Stimulated activated memory B cell treated with anti-CD40 and anti-IgM and Interleukin-4, amounts not matched to agents 10 μg/mL and 1 μg/mL and 100 μg/mL, for 72 hours (primary cell): ENCODE results near the gene ODC1.
"Not testable (repeated sequence)": the region's sequence is repeated elsewhere in the genome, so short reads cannot be mapped to it uniquely, and the experiment has no call there.

ENCODE experiments used
- ATAC-seq: fragments of 150-1000 bp; cut with Tn5 transposase; 2 replicates; pipeline ENCODE4 v1.10.0; 2021
- H3K27ac Mint-ChIP-seq: one replicate; pipeline ENCODE4 v1.8.0; 2022; ENCODE audit warnings: mild to moderate bottlenecking, mixed read lengths
- H3K27me3 Mint-ChIP-seq: one replicate; pipeline ENCODE4 v1.8.0; 2022; ENCODE audit warnings: mixed read lengths
- H3K36me3 Mint-ChIP-seq: one replicate; pipeline ENCODE4 v1.8.0; 2022; ENCODE audit warnings: mixed read lengths
- H3K4me1 Mint-ChIP-seq: one replicate; pipeline ENCODE4 v1.8.0; 2022; ENCODE audit warnings: mixed read lengths
- H3K4me3 Mint-ChIP-seq: one replicate; pipeline ENCODE4 v1.8.0; 2022; ENCODE audit warnings: mild to moderate bottlenecking, moderate library complexity, mixed read lengths
- H3K9me3 Mint-ChIP-seq: one replicate; pipeline ENCODE4 v1.8.0; 2022; ENCODE audit warnings: mixed read lengths

ODC1 gene

DNA sequence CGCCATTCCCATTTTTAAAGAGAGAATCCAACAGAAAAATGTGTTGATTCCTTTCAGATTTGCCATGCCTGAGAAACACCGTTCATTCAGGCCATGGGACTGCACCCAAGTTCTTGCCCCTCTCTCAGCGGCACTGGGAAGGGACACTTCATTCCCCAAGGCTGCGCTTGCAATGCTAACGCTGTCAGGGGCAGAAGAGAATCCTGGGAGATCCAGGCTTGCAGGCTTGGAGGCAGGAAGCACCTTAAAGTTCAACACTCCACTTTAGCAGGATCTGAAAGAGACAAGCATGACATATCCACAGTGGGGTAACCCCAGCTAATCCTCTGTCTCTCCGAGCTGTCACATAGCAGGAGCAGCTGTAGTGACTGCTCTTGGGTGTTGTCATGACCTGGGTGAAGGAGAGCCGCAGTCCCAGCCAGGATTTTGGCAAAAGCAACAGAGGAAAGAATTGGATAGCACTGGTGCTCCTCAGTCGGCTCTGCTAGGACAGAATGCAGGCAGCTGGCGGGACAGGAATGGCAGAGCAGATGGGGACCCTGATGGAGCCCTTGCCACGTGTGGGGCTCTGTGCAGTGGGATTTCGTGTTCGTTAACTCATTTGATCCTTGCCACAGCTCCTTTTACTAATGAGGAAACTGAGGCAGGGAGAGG, 22.0 kb upstream of the ODC1 start:
- ATAC-seq, result no peak
- no peaks in the 10 kb centered on the region for H3K9me3 Mint-ChIP-seq

GRCh38 chr2:10469301-10469700, 21.2 kb upstream of the ODC1 start:
- H3K36me3 Mint-ChIP-seq, result no peaks in the 10 kb centered on the region
- H3K27me3 Mint-ChIP-seq, result peaks cover 10% of the 10 kb centered on the region
- H3K4me3 Mint-ChIP-seq, result no peak overlapping the region
- no peaks in the 10 kb centered on the region for H3K9me3 Mint-ChIP-seq
- ATAC-seq, result no peak
- H3K27ac Mint-ChIP-seq, result no peak overlapping the region
- H3K4me1 Mint-ChIP-seq, result no peaks in the 10 kb centered on the region

More for the DNA sequence above, 22.0 kb upstream of the ODC1 start:
- Mint-ChIP-seq H3K4me3 (no peak overlapping the region), H3K36me3 (no peaks in the 10 kb centered on the region), H3K4me1 (no peaks in the 10 kb centered on the region), H3K27me3 (peaks cover 18% of the 10 kb centered on the region), H3K27ac (no peak overlapping the region)

- no peaks in the 10 kb centered on the region for H3K4me1 Mint-ChIP-seq
- no peak overlapping the region for H3K4me3 Mint-ChIP-seq
- H3K36me3 Mint-ChIP-seq, result no peaks in the 10 kb centered on the region
- H3K27ac Mint-ChIP-seq, result no peak overlapping the region
- H3K9me3 Mint-ChIP-seq, result no peaks in the 10 kb centered on the region
- peaks cover 12% of the 10 kb centered on the region for H3K27me3 Mint-ChIP-seq
- ATAC-seq, result no peak
Observed at GRCh38 chr2:10467401-10467800, 19.3 kb upstream of the ODC1 start.

DNA sequence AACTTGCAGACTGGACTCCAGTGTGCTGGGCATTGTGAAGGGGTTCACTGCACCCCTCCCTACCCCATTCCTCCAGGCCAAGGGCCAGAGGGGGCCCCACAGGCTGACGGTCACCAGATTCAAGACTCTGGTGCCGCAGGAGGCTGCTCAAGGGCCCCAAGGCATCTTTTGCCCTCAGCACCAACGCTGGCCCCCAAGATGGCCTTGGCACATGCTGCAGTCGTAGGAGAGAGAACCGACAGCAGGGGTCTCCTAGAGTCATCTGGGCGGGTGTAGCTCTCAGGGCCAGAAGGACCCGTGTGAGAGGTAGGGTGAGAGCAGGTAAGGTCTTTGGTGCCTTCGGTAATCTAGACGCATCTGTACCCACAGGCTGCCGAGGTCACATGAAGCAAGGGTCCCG, 18.7 kb upstream of the ODC1 start:
- Mint-ChIP-seq H3K36me3 (no peaks in the 10 kb centered on the region), H3K9me3 (no peaks in the 10 kb centered on the region), H3K4me3 (no peak overlapping the region), H3K27me3 (peaks cover 15% of the 10 kb centered on the region), H3K4me1 (no peaks in the 10 kb centered on the region), H3K27ac (no peak overlapping the region)
- no peak for ATAC-seq

DNA sequence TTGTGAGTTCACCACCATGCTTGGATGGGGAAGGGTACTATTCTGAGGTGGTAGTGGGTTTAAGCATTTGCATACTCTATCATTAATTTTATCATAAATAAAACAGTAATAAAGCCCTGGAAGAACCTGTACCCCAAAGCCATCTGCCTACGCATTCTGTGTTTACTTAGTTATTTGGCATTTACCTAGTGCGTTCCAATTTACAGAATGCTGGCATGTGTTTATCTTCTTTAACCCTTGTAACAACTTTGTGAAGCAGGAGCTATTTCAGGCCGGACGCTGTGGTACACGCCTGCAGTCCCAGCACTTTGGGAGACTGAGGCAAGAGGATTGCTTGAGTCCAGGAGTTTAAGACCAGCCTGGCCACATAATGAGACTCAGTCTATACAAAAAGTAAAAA, 17.8 kb upstream of the ODC1 start:
- ATAC-seq, result no peak
- no peaks in the 10 kb centered on the region for H3K36me3 Mint-ChIP-seq
- H3K4me3 Mint-ChIP-seq, result no peak overlapping the region
- peaks cover 15% of the 10 kb centered on the region for H3K27me3 Mint-ChIP-seq
- no peaks in the 10 kb centered on the region for H3K4me1 Mint-ChIP-seq
- H3K27ac Mint-ChIP-seq, result no peak overlapping the region
- no peaks in the 10 kb centered on the region for H3K9me3 Mint-ChIP-seq

- no peaks in the 10 kb centered on the region for H3K4me1 Mint-ChIP-seq
Observed at GRCh38 chr2:10462178-10463083, 14.3 kb upstream of the ODC1 start.

GRCh38 chr2:10460366-10460796, 12.3 kb upstream of the ODC1 start:
- no peaks in the 10 kb centered on the region for H3K9me3 Mint-ChIP-seq
- no peak overlapping the region for H3K4me3 Mint-ChIP-seq

More at GRCh38 chr2:10462178-10463083, 14.3 kb upstream of the ODC1 start:
- no peak for ATAC-seq
- H3K27me3 Mint-ChIP-seq, result peaks cover 6% of the 10 kb centered on the region
- H3K36me3 Mint-ChIP-seq, result no peaks in the 10 kb centered on the region
- H3K4me3 Mint-ChIP-seq, result no peak overlapping the region
- H3K9me3 Mint-ChIP-seq, result no peaks in the 10 kb centered on the region
- no peak overlapping the region for H3K27ac Mint-ChIP-seq

DNA sequence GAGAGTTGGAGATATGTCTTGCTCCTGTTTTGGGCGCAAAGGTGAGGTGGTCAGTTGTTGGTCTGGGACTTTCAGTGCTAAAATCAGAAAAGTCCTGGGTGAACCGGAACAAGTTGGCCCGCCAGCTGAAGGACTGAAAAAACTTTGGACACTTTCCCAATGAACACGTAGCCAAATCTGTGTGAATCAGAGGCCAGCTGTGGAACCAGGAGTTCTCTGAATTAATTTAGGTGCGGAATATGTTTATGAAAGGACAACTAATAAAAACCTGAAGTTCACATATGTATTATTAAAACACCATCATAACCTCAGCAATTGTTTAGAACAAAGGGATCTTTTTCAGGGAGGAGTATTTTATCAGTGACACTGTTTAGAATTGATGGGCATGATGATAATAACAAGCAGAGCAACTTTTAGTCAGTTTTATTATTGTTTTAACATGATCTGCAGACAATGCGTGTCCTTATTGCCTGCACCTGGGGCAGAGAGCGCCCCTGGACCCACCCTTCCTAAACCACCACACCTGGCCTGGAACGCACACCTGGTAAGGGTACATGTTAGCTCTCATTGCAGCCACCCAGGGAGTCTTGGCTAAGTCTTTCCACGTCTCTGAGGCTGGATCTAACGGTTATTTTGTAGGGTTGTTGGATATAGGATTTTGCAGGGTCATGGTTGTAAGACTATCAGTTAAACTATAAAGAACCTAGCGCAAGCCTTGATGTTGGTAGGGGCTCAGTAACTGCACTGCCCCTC, 9.9 kb upstream of the ODC1 start:
- no peak overlapping the region for H3K4me3 Mint-ChIP-seq
- H3K36me3 Mint-ChIP-seq, result no peaks in the 10 kb centered on the region
- no peak overlapping the region for H3K27ac Mint-ChIP-seq
- H3K9me3 Mint-ChIP-seq, result no peaks in the 10 kb centered on the region
- ATAC-seq, result no peak
- peaks cover 6% of the 10 kb centered on the region for H3K27me3 Mint-ChIP-seq
- H3K4me1 Mint-ChIP-seq, result no peaks in the 10 kb centered on the region

More at GRCh38 chr2:10460366-10460796, 12.3 kb upstream of the ODC1 start:
- H3K4me1 Mint-ChIP-seq, result no peaks in the 10 kb centered on the region
- peaks cover 6% of the 10 kb centered on the region for H3K27me3 Mint-ChIP-seq
- H3K27ac Mint-ChIP-seq, result no peak overlapping the region
- no peak for ATAC-seq
- no peaks in the 10 kb centered on the region for H3K36me3 Mint-ChIP-seq

DNA sequence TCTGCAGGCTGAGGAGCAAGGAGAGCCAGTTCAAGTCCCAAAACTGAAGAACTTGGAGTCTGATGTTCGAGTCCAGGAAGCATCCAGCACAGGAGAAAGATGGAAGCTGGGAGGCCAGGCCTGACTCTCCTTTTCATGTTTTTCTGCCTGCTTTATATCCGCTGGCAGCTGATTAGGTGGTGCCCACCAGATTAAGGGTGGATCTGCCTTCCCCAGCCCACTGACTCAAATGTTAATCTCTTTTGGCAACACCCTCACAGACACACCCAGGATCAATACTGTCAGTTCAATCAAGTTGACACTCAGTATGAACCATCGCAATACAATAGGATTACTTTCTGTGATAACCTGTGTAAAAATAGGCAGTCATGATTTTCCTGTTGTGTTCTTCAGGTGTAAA, 9.1 kb upstream of the ODC1 start:
- H3K36me3 Mint-ChIP-seq, H3K9me3 Mint-ChIP-seq, H3K4me1 Mint-ChIP-seq, H3K27me3 Mint-ChIP-seq, H3K27ac Mint-ChIP-seq, H3K4me3 Mint-ChIP-seq, ATAC-seq: not testable (repeated sequence)

DNA sequence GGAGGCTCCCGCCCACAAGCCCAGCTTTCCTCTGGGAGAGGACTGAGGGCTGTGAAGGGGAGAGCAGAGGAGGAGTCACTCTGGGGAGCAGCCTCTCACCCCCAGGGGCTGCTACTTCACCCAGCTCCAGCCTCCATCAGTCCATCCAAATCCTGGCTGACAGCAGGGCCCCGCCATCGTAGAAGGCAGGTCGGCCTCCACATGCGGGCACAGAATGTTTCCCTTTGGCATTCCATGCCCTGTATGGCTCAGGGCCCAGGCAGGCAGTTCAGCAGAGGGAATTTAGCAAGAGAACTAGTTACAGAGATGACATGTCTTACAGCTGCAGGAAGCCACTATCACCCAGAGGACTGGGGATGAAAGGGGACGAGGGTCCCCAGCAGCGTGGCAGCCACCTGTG, 6.4 kb upstream of the ODC1 start:
- H3K4me1 Mint-ChIP-seq, result peaks cover 6% of the 10 kb centered on the region
- H3K27me3 Mint-ChIP-seq, result no peaks in the 10 kb centered on the region
- ATAC-seq, result no peak
- no peaks in the 10 kb centered on the region for H3K36me3 Mint-ChIP-seq
- no peak overlapping the region for H3K27ac Mint-ChIP-seq
- H3K4me3 Mint-ChIP-seq, result no peak overlapping the region
- H3K9me3 Mint-ChIP-seq, result no peaks in the 10 kb centered on the region

DNA sequence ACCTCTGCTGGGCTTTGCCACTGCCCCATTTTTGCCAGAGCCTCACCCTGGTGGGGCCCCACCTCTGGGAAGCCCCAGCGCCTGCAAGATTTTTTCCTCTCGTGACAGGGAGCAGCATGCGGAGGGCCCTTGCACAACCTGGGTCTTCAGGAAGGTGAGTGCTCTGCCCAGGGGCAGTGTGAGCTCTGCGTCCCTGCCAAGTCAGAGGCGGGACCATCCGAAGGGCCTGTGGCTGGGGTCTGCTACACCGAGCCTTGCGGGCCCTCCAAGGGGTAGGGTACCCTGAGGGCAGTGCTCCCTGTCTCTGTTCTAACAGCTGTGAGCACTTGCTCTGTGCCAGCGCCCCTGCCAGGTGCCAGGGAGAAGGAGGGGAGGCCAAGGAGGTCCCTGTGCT, 5.8 kb upstream of the ODC1 start:
- peaks cover 12% of the 10 kb centered on the region for H3K4me1 Mint-ChIP-seq
- no peak overlapping the region for H3K4me3 Mint-ChIP-seq
- H3K27me3 Mint-ChIP-seq, result no peaks in the 10 kb centered on the region
- no peaks in the 10 kb centered on the region for H3K9me3 Mint-ChIP-seq
- no peaks in the 10 kb centered on the region for H3K36me3 Mint-ChIP-seq
- ATAC-seq, result no peak
- no peak overlapping the region for H3K27ac Mint-ChIP-seq

- Mint-ChIP-seq H3K4me1 (peaks cover 13% of the 10 kb centered on the region), H3K27ac (no peak overlapping the region), H3K36me3 (no peaks in the 10 kb centered on the region), H3K9me3 (no peaks in the 10 kb centered on the region), H3K27me3 (no peaks in the 10 kb centered on the region), H3K4me3 (no peak overlapping the region)
- no peak for ATAC-seq
Observed at GRCh38 chr2:10452956-10453904, 5.1 kb upstream of the ODC1 start.

GRCh38 chr2:10452312-10452711, 4.2 kb upstream of the ODC1 start:
- Mint-ChIP-seq H3K9me3 (no peaks in the 10 kb centered on the region), H3K27me3 (no peaks in the 10 kb centered on the region), H3K4me1 (peaks cover 13% of the 10 kb centered on the region), H3K4me3 (no peak overlapping the region), H3K36me3 (no peaks in the 10 kb centered on the region), H3K27ac (no peak overlapping the region)
- no peak for ATAC-seq

- Mint-ChIP-seq H3K27ac (no peak overlapping the region), H3K9me3 (no peaks in the 10 kb centered on the region), H3K36me3 (no peaks in the 10 kb centered on the region), H3K4me3 (no peak overlapping the region), H3K27me3 (no peaks in the 10 kb centered on the region), H3K4me1 (peaks cover 13% of the 10 kb centered on the region)
- ATAC-seq, result no peak
Observed at GRCh38 chr2:10451819-10452218, 3.7 kb upstream of the ODC1 start.
